OCI-LY3 (cell line): Measurements from ENCODE around the gene DNAI2.

Experiments
- H2AFZ ChIP-seq: fragments of 200-600, 300-600 bp; shearing (Covaris generic); 2 replicates; pipeline ENCODE4 v1.6.0; 2014; ENCODE audit warnings: antibody characterized with exemption, low read depth, low read length
- H3K27ac ChIP-seq: fragments of 200-600, 300-600 bp; sonication (generic); 2 replicates; pipeline ENCODE4 v1.5.1; 2014; ENCODE audit warnings: mild to moderate bottlenecking, low read length, moderate library complexity, mixed read lengths
- H3K27me3 ChIP-seq: fragments of 200-600, 300-600 bp; sonication (generic); 2 replicates; pipeline ENCODE4 v1.6.1; 2014; ENCODE audit warnings: low read depth, low read length, mixed read lengths
- H3K36me3 ChIP-seq: fragments of 200-600, 300-600 bp; sonication (generic); replicated peaks from 2 replicates; pipeline ENCODE3; 2014; ENCODE audit warnings: low read depth, low read length, mixed read lengths
- H3K4me1 ChIP-seq: fragments of 300-600, 200-600 bp; sonication (generic); 2 replicates; pipeline ENCODE4 v1.6.1; 2014; ENCODE audit warnings: low read length, mixed read lengths
- H3K4me2 ChIP-seq: fragments of 200-600, 300-600 bp; sonication (generic); 2 replicates; pipeline ENCODE4 v1.6.1; 2014; ENCODE audit warnings: low read length, mixed read lengths
- H3K4me3 ChIP-seq: fragments of 300-600, 200-600 bp; sonication (generic); 2 replicates; pipeline ENCODE4 v1.5.1; 2014; ENCODE audit warnings: antibody characterized with exemption, mild to moderate bottlenecking, low read length, moderate library complexity
- H3K79me2 ChIP-seq: fragments of 300-600, 200-600 bp; shearing (Covaris generic); 2 replicates; pipeline ENCODE4 v1.6.1; 2014; ENCODE audit warnings: mild to moderate bottlenecking, low read length, mixed read lengths
- H3K9ac ChIP-seq: fragments of 300-600, 200-600 bp; shearing (Covaris generic); 2 replicates; pipeline ENCODE4 v1.6.0; 2014; ENCODE audit warnings: mild to moderate bottlenecking, low read length, moderate library complexity
- H3K9me3 ChIP-seq: fragments of 200-600, 300-600 bp; shearing (Covaris generic); 2 replicates; pipeline ENCODE4 v1.6.1; 2014; ENCODE audit warnings: low read length, mixed read lengths; ENCODE audit not compliant: insufficient read depth
- H4K20me1 ChIP-seq: fragments of 200-600, 300-600 bp; sonication (generic); 2 replicates; pipeline ENCODE4 v1.6.1; 2016; ENCODE audit warnings: low read length, mixed read lengths; ENCODE audit not compliant: insufficient read depth
- CTCF ChIP-seq: fragments of 200-600, 300-600 bp; sonication (generic); IDR thresholded peaks from 2 replicates; pipeline ENCODE4 v1.5.1; 2014; ENCODE audit warnings: antibody characterized with exemption, low read length, low read depth
- EZH2phosphoT487 ChIP-seq: fragments of 200-600 bp; shearing (Covaris generic); IDR thresholded peaks from 2 replicates; pipeline ENCODE4 v1.6.1; 2018; ENCODE audit warnings: antibody characterized with exemption, mixed run types, low read depth

Gene DNAI2

DNA sequence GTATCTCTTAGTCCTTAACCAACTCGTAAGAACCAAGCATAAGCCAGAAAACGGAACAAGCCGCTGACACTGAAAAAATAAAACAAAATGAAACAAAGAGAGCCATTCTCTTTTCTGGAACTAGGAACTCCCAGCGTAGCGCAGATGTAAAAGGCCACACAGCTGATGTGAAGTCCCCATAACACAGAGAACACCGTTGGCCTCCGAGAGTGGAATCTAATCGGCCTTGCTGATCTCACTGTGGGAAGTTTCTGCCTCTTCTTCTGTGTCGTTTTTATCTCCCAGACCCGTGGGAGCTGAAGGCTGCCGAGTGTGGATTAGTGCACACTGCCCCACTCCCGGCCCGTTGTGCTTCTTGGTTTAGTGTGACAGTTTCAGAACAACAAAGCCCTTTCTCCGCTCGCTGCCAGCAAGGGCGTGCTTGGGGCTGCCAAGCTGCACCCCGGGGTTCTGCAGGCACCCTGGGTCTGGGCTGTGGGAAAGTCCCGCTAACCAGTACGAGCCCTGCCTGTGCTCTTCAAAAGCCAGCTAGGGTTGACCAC is 38.9 kb upstream of the DNAI2 start:
- Histone ChIP-seq H3K4me3 (no peak overlapping the region), H3K27me3 (no peaks in the 10 kb centered on the region), H3K4me2 (no peak overlapping the region), H3K36me3 (no peaks in the 10 kb centered on the region), H3K79me2 (no peaks in the 10 kb centered on the region), H3K4me1 (no peaks in the 10 kb centered on the region), H3K27ac (no peak overlapping the region), H3K9me3 (no peaks in the 10 kb centered on the region), H4K20me1 (no peaks in the 10 kb centered on the region), H3K9ac (no peak overlapping the region), H2AFZ (no peak overlapping the region)
- TF ChIP-seq EZH2phosphoT487 (no peak), CTCF (no peak)

- Histone ChIP-seq H3K79me2 (no peaks in the 10 kb centered on the region), H2AFZ (no peak overlapping the region), H3K4me3 (no peak overlapping the region), H3K36me3 (no peaks in the 10 kb centered on the region), H3K4me1 (no peaks in the 10 kb centered on the region), H3K9ac (no peak overlapping the region), H3K27ac (no peak overlapping the region), H3K4me2 (no peak overlapping the region), H3K9me3 (no peaks in the 10 kb centered on the region), H3K27me3 (no peaks in the 10 kb centered on the region), H4K20me1 (no peaks in the 10 kb centered on the region)
- TF ChIP-seq EZH2phosphoT487 = no peak
- no peak for TF ChIP-seq CTCF
Observed at GRCh38 chr17:74235911-74236371, 38.1 kb upstream of the DNAI2 start.

DNA sequence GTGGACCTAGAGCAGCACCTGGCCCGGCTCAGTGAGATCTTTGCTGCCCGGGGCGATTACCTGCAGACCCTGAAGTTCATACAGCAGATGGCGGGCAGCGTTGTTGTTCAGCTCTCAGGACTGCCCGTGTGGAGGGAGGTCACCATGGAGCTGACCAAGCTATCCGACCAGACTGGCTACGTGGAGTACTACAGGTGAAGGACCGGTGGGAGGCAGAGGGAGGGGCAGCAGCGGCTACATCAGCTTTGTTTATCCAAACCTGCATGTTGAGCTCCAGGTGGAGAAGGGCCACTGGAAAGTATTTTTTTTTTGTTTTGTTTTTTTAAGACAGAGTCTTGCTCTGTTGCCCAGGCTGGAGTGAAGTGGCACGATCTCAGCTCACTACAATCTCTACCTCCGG is 36.7 kb upstream of the DNAI2 start:
- Histone ChIP-seq H3K36me3 (no peaks in the 10 kb centered on the region), H3K27me3 (no peaks in the 10 kb centered on the region), H3K27ac (no peak overlapping the region), H3K79me2 (no peaks in the 10 kb centered on the region), H3K9me3 (no peaks in the 10 kb centered on the region), H3K4me2 (no peak overlapping the region), H3K4me1 (no peaks in the 10 kb centered on the region), H2AFZ (no peak overlapping the region), H4K20me1 (no peaks in the 10 kb centered on the region), H3K4me3 (no peak overlapping the region), H3K9ac (no peak overlapping the region)
- no peak for TF ChIP-seq EZH2phosphoT487
- no peak for TF ChIP-seq CTCF

DNA sequence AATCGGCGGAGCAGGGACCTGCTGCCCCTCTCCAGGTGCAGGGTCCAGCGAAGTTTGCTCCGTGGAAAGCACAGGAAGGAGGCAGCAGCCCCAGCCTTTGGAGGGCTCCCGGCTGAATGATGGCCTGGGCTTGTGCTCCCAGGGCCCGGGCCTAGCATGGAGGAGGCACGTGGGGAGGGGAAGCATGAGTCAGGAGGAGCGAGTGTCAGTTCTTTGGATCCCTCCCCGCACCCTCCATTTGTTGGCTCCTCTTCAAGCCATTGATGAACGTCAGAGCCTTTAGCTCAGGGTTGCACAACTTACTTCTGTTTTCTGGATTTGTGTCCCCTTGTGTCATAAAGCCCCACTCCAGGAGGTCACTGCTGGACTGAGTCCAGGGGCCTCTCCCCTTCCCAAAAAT is 34.9 kb upstream of the DNAI2 start:
- no peaks in the 10 kb centered on the region for H3K36me3 ChIP-seq
- no peaks in the 10 kb centered on the region for H3K9me3 ChIP-seq
- no peak overlapping the region for H3K27ac ChIP-seq
- H4K20me1 ChIP-seq = no peaks in the 10 kb centered on the region
- H3K27me3 ChIP-seq = no peaks in the 10 kb centered on the region
- TF ChIP-seq EZH2phosphoT487 = no peak
- no peak for TF ChIP-seq CTCF
- H3K4me3 ChIP-seq = no peak overlapping the region
- no peak overlapping the region for H3K4me2 ChIP-seq
- no peak overlapping the region for H3K9ac ChIP-seq
- no peaks in the 10 kb centered on the region for H3K4me1 ChIP-seq
- no peak overlapping the region for H2AFZ ChIP-seq
- H3K79me2 ChIP-seq = no peaks in the 10 kb centered on the region
